MM.1S (cell line): ENCODE data around the gene ALG14.

ENCODE experiments used
- EZH2 ChIP-seq: fragments of 300-600 bp; sonication (generic); optimal IDR thresholded peaks from 2 replicates; pipeline ENCODE3; 2017; ENCODE audit warnings: low read depth, mild to moderate bottlenecking, antibody characterized with exemption, low read length, mixed read lengths
- TF ChIP-seq, protein P1 (sequence below): fragments of 300-600 bp; sonication (generic); IDR thresholded peaks from 2 replicates; pipeline ENCODE4 v1.5.1; 2016; ENCODE audit warnings: antibody characterized with exemption, low read length, mixed read lengths

DNA sequence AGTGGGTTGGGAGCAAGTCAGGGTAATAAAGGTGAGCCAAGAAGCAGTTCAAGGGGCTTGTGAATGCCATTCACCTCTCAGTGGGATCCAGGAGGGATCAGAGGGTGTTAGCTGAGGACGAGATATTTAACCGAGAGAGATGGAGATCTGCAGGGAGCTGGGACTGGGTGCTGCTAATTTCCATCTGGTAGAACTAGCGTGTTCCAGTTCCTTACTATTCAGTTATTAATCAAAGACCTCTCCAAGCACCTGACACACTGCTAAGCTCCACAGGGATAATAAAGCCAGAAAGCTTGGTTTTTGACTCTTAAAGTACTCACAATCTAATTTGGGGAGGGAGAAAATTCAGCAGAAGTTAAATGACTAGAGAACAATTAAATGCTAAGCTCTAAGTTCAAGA, 57.7 kb downstream of the ALG14 start:
- TF ChIP-seq, protein P1, sequence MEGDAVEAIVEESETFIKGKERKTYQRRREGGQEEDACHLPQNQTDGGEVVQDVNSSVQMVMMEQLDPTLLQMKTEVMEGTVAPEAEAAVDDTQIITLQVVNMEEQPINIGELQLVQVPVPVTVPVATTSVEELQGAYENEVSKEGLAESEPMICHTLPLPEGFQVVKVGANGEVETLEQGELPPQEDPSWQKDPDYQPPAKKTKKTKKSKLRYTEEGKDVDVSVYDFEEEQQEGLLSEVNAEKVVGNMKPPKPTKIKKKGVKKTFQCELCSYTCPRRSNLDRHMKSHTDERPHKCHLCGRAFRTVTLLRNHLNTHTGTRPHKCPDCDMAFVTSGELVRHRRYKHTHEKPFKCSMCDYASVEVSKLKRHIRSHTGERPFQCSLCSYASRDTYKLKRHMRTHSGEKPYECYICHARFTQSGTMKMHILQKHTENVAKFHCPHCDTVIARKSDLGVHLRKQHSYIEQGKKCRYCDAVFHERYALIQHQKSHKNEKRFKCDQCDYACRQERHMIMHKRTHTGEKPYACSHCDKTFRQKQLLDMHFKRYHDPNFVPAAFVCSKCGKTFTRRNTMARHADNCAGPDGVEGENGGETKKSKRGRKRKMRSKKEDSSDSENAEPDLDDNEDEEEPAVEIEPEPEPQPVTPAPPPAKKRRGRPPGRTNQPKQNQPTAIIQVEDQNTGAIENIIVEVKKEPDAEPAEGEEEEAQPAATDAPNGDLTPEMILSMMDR, result no peak
- no peak for TF ChIP-seq EZH2
